ENCODE results near the gene XRCC3. TPM values are rescaled to one million over a fixed set of nuclear protein-coding genes. Genes with fewer than 3 reads are reported as not detected.

Gene XRCC3
- total and polyA plus RNA-seq, 2 experiments from 2014 or later: 7.7 to 9.1 TPM

DNA sequence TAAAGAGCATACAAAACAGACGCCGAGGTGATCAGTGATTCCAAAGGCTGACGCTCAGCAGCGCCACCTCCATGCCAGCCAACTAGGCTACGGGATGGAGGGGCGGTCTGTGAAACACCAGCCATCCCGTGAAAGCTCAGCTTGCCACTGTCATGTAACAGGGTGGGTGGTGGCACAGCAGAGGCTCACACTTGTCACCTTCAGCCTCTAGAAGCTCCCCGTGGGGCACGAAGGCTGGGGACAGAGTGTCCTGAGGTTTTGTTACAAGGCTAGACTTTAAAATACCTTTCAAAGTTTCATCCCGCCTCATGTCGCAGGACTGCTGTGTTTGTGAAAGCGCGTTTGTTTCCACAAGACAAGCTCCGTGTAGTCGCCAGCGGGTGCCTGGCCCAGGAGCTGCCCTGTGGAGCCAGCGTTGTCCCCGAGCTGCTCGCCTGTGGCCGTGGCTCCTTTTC is 20.7 kb downstream of the XRCC3 start:
- H3K4me2 ChIP-seq: no peak overlapping the region
- TF ChIP-seq EZH2 (IDR thresholded peaks at IDR 0.05; ENCODE audit: borderline replicate concordance) (no peak), EZH2phosphoT487 (IDR thresholded peaks at IDR 0.05; ENCODE audit: low read depth, severe bottlenecking, unreplicated experiment) (no peak)
- TF ChIP-seq, protein P1, sequence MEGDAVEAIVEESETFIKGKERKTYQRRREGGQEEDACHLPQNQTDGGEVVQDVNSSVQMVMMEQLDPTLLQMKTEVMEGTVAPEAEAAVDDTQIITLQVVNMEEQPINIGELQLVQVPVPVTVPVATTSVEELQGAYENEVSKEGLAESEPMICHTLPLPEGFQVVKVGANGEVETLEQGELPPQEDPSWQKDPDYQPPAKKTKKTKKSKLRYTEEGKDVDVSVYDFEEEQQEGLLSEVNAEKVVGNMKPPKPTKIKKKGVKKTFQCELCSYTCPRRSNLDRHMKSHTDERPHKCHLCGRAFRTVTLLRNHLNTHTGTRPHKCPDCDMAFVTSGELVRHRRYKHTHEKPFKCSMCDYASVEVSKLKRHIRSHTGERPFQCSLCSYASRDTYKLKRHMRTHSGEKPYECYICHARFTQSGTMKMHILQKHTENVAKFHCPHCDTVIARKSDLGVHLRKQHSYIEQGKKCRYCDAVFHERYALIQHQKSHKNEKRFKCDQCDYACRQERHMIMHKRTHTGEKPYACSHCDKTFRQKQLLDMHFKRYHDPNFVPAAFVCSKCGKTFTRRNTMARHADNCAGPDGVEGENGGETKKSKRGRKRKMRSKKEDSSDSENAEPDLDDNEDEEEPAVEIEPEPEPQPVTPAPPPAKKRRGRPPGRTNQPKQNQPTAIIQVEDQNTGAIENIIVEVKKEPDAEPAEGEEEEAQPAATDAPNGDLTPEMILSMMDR (IDR thresholded peaks at IDR 0.05; ENCODE audit: poor library complexity): no peak
- WGBS (ENCODE audit: low lambda C conversion rate, missing lambda C conversion rate): 92% methylated on average over 20 of the region's 20 CpGs

DNA sequence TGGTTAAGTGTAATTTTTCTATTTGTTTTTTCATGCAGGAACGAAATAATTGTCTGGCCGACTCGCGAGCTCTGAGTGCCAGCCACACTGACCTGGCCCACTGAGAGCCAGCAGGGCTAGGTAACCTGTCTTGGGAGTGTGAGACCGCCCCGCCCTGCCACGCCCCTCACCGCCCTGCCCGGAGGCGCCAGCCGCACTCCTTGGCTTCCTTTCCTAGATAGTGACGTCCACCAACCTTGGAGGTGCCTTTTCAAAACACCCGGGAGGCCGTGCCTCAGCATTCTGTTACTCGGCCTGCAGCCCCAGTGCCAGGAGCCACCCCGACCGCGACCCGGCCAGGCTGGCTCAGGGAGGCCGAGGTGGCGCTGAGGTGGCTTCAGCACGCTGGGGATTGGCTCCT is 21.7 kb downstream of the XRCC3 start:
- Histone ChIP-seq H3K9me2 (replicated peaks; ENCODE audit: insufficient read depth) (no peaks in the 10 kb centered on the region), H4K20me1 (ENCODE audit: insufficient read depth, poor library complexity, severe bottlenecking) (peaks cover 14% of the 10 kb centered on the region), H3K79me2 (peaks cover 10% of the 10 kb centered on the region), H3K4me2 (no peak overlapping the region), H3K9me3 (ENCODE audit: low read depth) (no peaks in the 10 kb centered on the region), H3K36me3 (replicated peaks; ENCODE audit: insufficient read depth, low read depth) (no peaks in the 10 kb centered on the region), H3K27ac (no peak overlapping the region), H3K4me1 (ENCODE audit: insufficient read depth) (peaks cover 27% of the 10 kb centered on the region), H3K4me3 (no peak overlapping the region), H2AFZ (no peak overlapping the region), H3K27me3 (no peaks in the 10 kb centered on the region)
- no peak for DNase-seq (ENCODE audit: low spot score)
- TF ChIP-seq, protein P1 (IDR thresholded peaks at IDR 0.05; ENCODE audit: poor library complexity): no peak
- TF ChIP-seq EZH2 (IDR thresholded peaks at IDR 0.05; ENCODE audit: borderline replicate concordance) (no peak), EZH2phosphoT487 (IDR thresholded peaks at IDR 0.05; ENCODE audit: low read depth, severe bottlenecking, unreplicated experiment) (no peak)
- WGBS (ENCODE audit: low lambda C conversion rate, missing lambda C conversion rate): 97% methylated on average over 22 of the region's 22 CpGs

More for the DNA sequence above, 20.7 kb downstream of the XRCC3 start:
- Histone ChIP-seq H3K9me3 (ENCODE audit: low read depth) (no peaks in the 10 kb centered on the region), H3K79me2 (peaks cover 7% of the 10 kb centered on the region), H3K27me3 (no peaks in the 10 kb centered on the region), H2AFZ (no peak overlapping the region), H3K4me1 (ENCODE audit: insufficient read depth) (peaks cover 27% of the 10 kb centered on the region), H3K36me3 (replicated peaks; ENCODE audit: insufficient read depth, low read depth) (no peaks in the 10 kb centered on the region), H3K4me3 (no peak overlapping the region), H3K9me2 (replicated peaks; ENCODE audit: insufficient read depth) (no peaks in the 10 kb centered on the region), H3K27ac (no peak overlapping the region), H4K20me1 (ENCODE audit: insufficient read depth, poor library complexity, severe bottlenecking) (peaks cover 14% of the 10 kb centered on the region)
- no peak for DNase-seq (ENCODE audit: low spot score)

DNA sequence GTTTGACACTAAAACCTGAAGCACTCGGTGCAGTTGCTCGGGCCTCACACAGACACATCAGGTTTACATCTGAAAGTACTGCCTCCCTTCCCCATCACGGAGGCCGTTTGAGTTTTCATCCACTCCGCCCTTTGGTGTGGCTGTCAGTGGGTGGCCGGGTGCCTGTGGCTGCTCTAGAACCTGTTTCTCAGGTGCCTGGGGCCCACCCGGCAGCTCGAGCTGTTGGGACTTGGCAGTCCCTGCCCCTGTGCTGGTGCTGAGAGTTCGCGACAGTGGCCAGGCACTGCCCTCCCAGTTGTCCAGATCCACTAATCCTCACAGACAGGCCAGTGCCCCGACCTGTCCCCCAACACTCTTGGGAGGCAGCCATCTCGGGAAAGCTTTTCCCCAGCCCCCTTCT is 22.4 kb downstream of the XRCC3 start:
- no peak overlapping the region for H2AFZ ChIP-seq
- DNase-seq (ENCODE audit: low spot score): no peak
- no peaks in the 10 kb centered on the region for H3K36me3 ChIP-seq (replicated peaks; ENCODE audit: insufficient read depth, low read depth)
- 90% methylated on average over 12 of the region's 12 CpGs for WGBS (ENCODE audit: low lambda C conversion rate, missing lambda C conversion rate)
- H3K4me3 ChIP-seq: no peak overlapping the region
- no peak overlapping the region for H3K4me2 ChIP-seq
- H3K79me2 ChIP-seq: peaks cover 10% of the 10 kb centered on the region
- TF ChIP-seq EZH2 (IDR thresholded peaks at IDR 0.05; ENCODE audit: borderline replicate concordance): no peak
- TF ChIP-seq, protein P1 (IDR thresholded peaks at IDR 0.05; ENCODE audit: poor library complexity): no peak
- no peak for TF ChIP-seq EZH2phosphoT487 (IDR thresholded peaks at IDR 0.05; ENCODE audit: low read depth, severe bottlenecking, unreplicated experiment)
- H3K27ac ChIP-seq: no peak overlapping the region
- H3K4me1 ChIP-seq (ENCODE audit: insufficient read depth): peaks cover 26% of the 10 kb centered on the region
- peaks cover 14% of the 10 kb centered on the region for H4K20me1 ChIP-seq (ENCODE audit: insufficient read depth, poor library complexity, severe bottlenecking)
- H3K9me3 ChIP-seq (ENCODE audit: low read depth): no peaks in the 10 kb centered on the region
- no peaks in the 10 kb centered on the region for H3K27me3 ChIP-seq
- H3K9me2 ChIP-seq (replicated peaks; ENCODE audit: insufficient read depth): no peaks in the 10 kb centered on the region
